GM18508 (cell line): ENCODE results near the gene USP10.
"Not testable (repeated sequence)": the region's sequence is repeated elsewhere in the genome, so short reads cannot be mapped to it uniquely, and the experiment has no call there.

Experiments used
- ATAC-seq: cut with Tn5 transposase; IDR thresholded peaks from one replicate; pipeline ENCODE4 v1.9.1; 2021; ENCODE audit warnings: moderate number of reproducible peaks; ENCODE audit not compliant: insufficient read depth, unreplicated experiment

USP10 gene

DNA sequence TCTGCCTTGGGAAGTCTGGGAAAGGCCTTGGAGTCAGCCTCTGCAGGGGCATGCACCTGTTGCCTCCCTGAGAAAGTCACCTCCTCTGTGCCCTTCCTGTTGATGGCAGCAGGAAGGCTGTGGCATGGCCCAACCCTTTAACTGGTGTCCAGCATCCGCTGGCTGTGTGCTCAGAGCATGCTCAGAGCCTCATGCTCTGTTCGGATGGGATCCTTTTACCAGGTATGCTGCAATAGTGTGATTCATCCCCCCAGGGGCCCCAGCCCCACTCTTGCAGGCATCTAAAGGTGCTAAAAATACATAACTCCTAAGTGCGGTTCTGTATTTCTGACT lies 26.6 kb upstream of the USP10 start:
- no peak for ATAC-seq

- no peak for ATAC-seq
Observed at GRCh38 chr16:84673561-84673960, 26.2 kb upstream of the USP10 start.

GRCh38 chr16:84675423-84675822 lies 24.4 kb upstream of the USP10 start:
- ATAC-seq: no peak

GRCh38 chr16:84675884-84676283 lies 23.9 kb upstream of the USP10 start:
- ATAC-seq: no peak

- ATAC-seq: no peak
Observed at GRCh38 chr16:84677017-84677803, 22.6 kb upstream of the USP10 start.

DNA sequence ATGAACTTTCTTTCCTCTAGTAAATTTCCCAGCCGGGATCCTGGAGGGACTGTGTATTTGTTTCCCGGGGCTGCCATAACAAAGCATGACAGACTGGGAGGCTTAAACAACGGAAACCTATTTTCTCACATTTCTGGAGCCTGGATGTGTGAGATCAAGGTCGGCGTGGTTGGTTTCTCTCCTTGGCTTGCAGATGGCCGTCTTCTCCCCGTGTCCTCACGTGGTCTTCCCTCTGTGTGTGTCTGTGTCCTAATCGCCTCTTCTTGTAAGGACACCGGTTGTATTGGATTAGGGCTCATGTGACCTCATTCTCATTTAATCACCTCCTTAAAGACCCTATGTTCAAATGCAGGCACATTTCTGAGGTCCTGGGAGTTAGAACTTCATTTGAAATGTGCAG lies 22.0 kb upstream of the USP10 start:
- no peak for ATAC-seq

- ATAC-seq: no peak
Observed at GRCh38 chr16:84678541-84678940, 21.3 kb upstream of the USP10 start.

GRCh38 chr16:84680165-84680842 lies 19.5 kb upstream of the USP10 start:
- no peak for ATAC-seq

GRCh38 chr16:84680843-84681629 lies 18.8 kb upstream of the USP10 start:
- no peak for ATAC-seq

DNA sequence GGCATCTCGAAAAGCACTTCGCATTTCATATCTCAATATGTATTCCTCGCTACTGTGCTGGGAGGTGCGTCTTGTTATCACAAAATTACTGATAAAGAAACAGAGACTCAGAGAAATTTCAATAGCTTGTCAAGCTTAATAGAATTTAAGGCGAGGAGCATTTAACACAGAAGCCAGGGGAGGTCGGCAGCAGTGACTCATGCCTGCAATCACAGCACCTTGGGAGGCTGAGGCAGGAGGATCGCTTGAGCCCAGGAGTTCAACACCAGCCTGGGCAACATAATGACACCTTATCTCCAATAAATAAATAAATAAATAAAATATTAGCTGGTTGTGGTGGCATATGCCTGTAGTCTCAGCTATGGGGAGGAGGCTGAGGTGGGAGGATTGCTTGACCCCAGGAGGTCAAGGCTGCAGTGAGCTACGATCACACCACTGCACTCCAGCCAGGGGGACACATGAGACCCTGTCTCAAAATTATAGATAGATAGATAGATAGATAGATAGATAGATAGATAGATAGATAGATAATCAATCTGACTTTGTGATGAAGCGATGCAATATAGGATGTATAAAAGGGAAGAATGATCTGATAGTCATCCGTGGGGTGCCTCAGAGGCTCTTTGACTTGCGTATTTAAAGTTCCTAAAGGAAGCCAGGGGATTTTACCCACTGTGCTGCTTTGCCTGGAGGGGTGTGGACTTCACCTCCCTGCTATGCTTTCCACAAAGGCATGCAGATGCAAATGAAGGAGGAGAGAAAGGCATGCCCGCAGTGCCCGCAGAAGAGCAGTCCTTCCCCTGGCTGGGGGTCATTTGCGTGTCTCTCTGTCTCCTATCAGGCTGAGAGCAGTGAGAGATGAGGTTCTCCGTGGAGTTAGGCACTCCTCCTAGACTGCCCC lies 15.9 kb upstream of the USP10 start:
- no peak for ATAC-seq

DNA sequence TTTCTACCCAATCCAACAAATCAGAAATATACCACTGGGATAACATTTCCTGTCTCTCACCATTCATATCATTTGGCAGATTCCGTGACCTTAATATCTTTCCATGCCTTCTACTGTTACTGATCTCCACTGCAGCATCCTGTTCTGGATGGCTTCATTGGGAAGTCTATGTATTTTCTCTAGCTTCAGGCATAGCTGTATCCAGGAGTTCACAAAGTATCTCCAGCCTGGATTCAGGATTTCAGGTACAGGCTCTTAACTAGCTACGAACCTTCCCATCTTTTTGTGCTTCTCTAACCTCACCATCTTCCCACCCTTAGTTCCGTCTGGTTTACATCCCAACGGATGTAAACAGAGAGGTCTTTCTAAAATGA lies 15.2 kb upstream of the USP10 start:
- ATAC-seq: no peak

- no peak for ATAC-seq
Observed at GRCh38 chr16:84685210-84685609, 14.6 kb upstream of the USP10 start.

- ATAC-seq: no peak
Observed at GRCh38 chr16:84686707-84687298, 13.0 kb upstream of the USP10 start.

- ATAC-seq: peak; percentile 64
Observed at GRCh38 chr16:84687715-84688114, 12.1 kb upstream of the USP10 start.

DNA sequence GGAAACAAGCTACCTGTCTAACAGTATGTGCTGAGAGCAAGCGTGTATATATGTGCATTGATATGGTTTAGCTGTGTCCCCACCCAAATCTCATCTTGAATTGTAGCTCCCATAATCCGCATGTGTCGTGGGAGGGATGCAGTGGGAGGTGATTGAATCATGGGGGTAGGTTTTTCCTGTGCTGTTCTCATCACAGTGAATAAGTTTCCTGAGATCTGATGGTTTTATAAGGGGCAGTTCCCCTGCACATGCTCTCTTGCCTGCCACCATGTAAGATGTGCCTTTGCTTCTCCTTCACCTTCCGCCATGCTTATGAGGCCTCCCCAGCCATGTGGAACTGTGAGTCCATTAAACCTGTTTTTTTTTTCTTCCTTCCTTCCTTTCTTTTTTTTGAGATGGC lies 11.6 kb upstream of the USP10 start:
- ATAC-seq: not testable (repeated sequence)

- ATAC-seq: no peak
Observed at GRCh38 chr16:84689111-84689510, 10.7 kb upstream of the USP10 start.

GRCh38 chr16:84690088-84690819 lies 9.5 kb upstream of the USP10 start:
- ATAC-seq: no peak

DNA sequence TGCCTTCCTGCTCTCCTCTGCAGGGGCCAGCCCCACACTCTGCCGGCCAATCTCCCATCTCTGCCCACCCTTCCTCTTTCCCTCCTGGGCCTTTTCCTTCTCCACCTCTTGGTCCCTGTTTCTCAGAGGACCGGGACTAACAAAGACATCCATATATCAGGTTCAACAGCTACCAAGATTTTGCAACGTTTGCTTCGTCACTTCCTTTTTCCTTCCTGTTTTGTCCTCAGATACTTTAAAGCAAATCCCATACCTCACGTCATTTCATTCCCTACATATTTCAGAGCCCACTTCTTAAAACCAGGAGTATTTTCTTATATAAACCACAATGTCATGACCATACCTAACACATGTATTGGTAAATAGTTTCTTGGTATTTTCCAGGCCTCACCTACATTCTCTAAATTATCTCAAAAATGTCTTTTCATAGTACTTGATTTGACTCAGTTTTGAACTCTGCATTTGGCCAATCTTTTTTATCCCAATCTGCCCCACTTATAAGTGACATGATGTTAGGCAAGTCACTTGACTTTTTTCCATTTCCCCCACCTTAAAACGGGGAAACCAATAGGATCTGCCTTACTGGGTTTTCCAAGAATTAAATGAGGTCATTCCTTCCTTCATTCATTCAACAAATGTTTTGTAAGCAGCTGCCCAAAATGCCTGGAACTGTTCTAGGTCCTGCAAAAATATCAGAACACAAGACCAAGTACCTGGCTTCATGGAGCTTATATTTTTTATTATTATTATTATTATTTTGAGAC lies 7.2 kb upstream of the USP10 start:
- ATAC-seq: no peak

- ATAC-seq: not testable (repeated sequence)
Observed at GRCh38 chr16:84693869-84694268, 5.9 kb upstream of the USP10 start.
